CD4-positive, CD25-positive, alpha-beta regulatory T cell (primary cell): Measurements from ENCODE around the gene ACSL3. TPM values are rescaled to one million over a fixed set of nuclear protein-coding genes. Genes with fewer than 3 reads are reported as not detected.

Source experiments
- ATAC-seq, 2 donors: fragments of 150-1000 bp; cut with Tn5 transposase; one replicate each; pipeline ENCODE4 v1.10.0; 2021; ENCODE audit warnings: low read depth in 2 of 2, moderate number of reproducible peaks in 2 of 2, moderate library complexity in 1 of 2
- DNase-seq, 3 donors: peaks; one replicate each; pipeline versions ENCODE4 v3.0.0 to v3.0.0-alpha.2; 2012 to 2022; ENCODE audit warnings: mixed read lengths in 1 of 3
- H3K27ac ChIP-seq: one replicate; pipeline ENCODE4 v1.7.0; 2013; ENCODE audit warnings: mild to moderate bottlenecking, low read length; ENCODE audit not compliant: insufficient read depth, poor library complexity, severe bottlenecking
- H3K27me3 ChIP-seq: one replicate; pipeline ENCODE4 v1.7.0; 2013; ENCODE audit warnings: low read length; ENCODE audit not compliant: control insufficient read depth, insufficient read depth
- H3K36me3 ChIP-seq: one replicate; pipeline ENCODE4 v1.7.0; 2013; ENCODE audit warnings: mild to moderate bottlenecking, low read length, moderate library complexity; ENCODE audit not compliant: control insufficient read depth, insufficient read depth
- H3K4me1 ChIP-seq: 2 replicates; pipeline ENCODE4 v1.7.0; 2013; ENCODE audit warnings: mild to moderate bottlenecking, low read length; ENCODE audit not compliant: insufficient read depth, control insufficient read depth, poor library complexity, severe bottlenecking
- H3K4me3 ChIP-seq: one replicate; pipeline ENCODE4 v1.7.0; 2013; ENCODE audit warnings: low read depth, mild to moderate bottlenecking, low read length, moderate library complexity
- H3K9me3 ChIP-seq, 2 experiments: 1 replicate in 1 of 2; 2 replicates in 1 of 2; pipeline ENCODE4 v1.7.0; 2013; ENCODE audit warnings: low read length in 2 of 2, mild to moderate bottlenecking in 1 of 2, moderate library complexity in 1 of 2; ENCODE audit not compliant: control insufficient read depth in 2 of 2
- H3K27ac Mint-ChIP-seq, 3 donors: one replicate each; pipeline ENCODE4 v1.8.0; 2020 to 2022; ENCODE audit warnings: mild to moderate bottlenecking in 3 of 3, mixed read lengths in 3 of 3, moderate library complexity in 2 of 3
- H3K27me3 Mint-ChIP-seq: one replicate; pipeline ENCODE4 v1.8.0; 2022; ENCODE audit warnings: mild to moderate bottlenecking, mixed read lengths
- H3K36me3 Mint-ChIP-seq: one replicate; pipeline ENCODE4 v1.8.0; 2020; ENCODE audit warnings: mixed read lengths
- H3K4me1 Mint-ChIP-seq, 4 donors: one replicate each; pipeline ENCODE4 v1.8.0; 2020 to 2022; ENCODE audit warnings: mixed read lengths in 4 of 4, mild to moderate bottlenecking in 1 of 4
- H3K4me3 Mint-ChIP-seq, 4 donors: one replicate each; pipeline ENCODE4 v1.8.0; 2020 to 2022; ENCODE audit warnings: mild to moderate bottlenecking in 4 of 4, mixed read lengths in 4 of 4, moderate library complexity in 3 of 4
- H3K9me3 Mint-ChIP-seq, 7 donors: one replicate each; pipeline ENCODE4 v1.8.0; 2020 to 2022; ENCODE audit warnings: mixed read lengths in 7 of 7, mild to moderate bottlenecking in 3 of 7, moderate library complexity in 2 of 7
- polyA plus RNA-seq, 4 donors: library from polyadenylated mRNA; unstranded; fragments of 300-500 nt; fragmentation: Illumina TruSeq; gene quantifications; one replicate each; pipeline ENCODE4 v1.2.3, GENCODE V29; 2021
- total RNA-seq: library from RNA; stranded (reverse); gene quantifications from one replicate; pipeline ENCODE4 v1.2.3, GENCODE V29; 2022

The ACSL3 gene
- total and polyA plus RNA-seq, 5 donors from 2014 or later = 20.1 to 60.0 (median 30.3) TPM

- Histone ChIP-seq H3K9me3 (no peaks in the 10 kb centered on the region), H3K36me3 (no peaks in the 10 kb centered on the region), H3K4me3 (no peak overlapping the region), H3K27me3 (no peaks in the 10 kb centered on the region), H3K4me1 (no peaks in the 10 kb centered on the region), H3K27ac (no peak overlapping the region)
- no peak for DNase-seq
- Mint-ChIP-seq H3K27me3 (no peaks in the 10 kb centered on the region), H3K4me1 (peaks cover 20 to 46% (median 41%) of the 10 kb centered on the region in 4 donors), H3K9me3 (no peaks in the 10 kb centered on the region), H3K4me3 (peak overlapping the region in 1 of 4 donors; percentile 16), H3K36me3 (no peaks in the 10 kb centered on the region), H3K27ac (no peak overlapping the region)
- ATAC-seq = no peak
These were observed 16.9 kb downstream of the ACSL3 start for GRCh38 chr2:222877556-222878300.

GRCh38 chr2:222878301-222878876 is 17.6 kb downstream of the ACSL3 start:
- no peaks in the 10 kb centered on the region for H3K9me3 Mint-ChIP-seq
- no peak overlapping the region for H3K4me3 Mint-ChIP-seq
- no peak for DNase-seq
- Histone ChIP-seq H3K27me3 (no peaks in the 10 kb centered on the region), H3K4me3 (no peak overlapping the region), H3K9me3 (no peaks in the 10 kb centered on the region), H3K36me3 (no peaks in the 10 kb centered on the region), H3K27ac (no peak overlapping the region), H3K4me1 (no peaks in the 10 kb centered on the region)
- H3K36me3 Mint-ChIP-seq = no peaks in the 10 kb centered on the region
- ATAC-seq = no peak
- H3K4me1 Mint-ChIP-seq = peaks cover 20 to 49% (median 41%) of the 10 kb centered on the region in 4 donors
- H3K27ac Mint-ChIP-seq = no peak overlapping the region
- H3K27me3 Mint-ChIP-seq = no peaks in the 10 kb centered on the region

GRCh38 chr2:222878877-222879603 is 18.2 kb downstream of the ACSL3 start:
- no peak for ATAC-seq
- H3K4me1 Mint-ChIP-seq = peaks cover 26 to 55% (median 44%) of the 10 kb centered on the region in 4 donors
- DNase-seq = no peak

GRCh38 chr2:222879604-222879933 is 18.7 kb downstream of the ACSL3 start:
- no peak overlapping the region for H3K27ac ChIP-seq
- H3K9me3 Mint-ChIP-seq = no peaks in the 10 kb centered on the region
- H3K4me3 ChIP-seq = no peak overlapping the region
- H3K27me3 ChIP-seq = no peaks in the 10 kb centered on the region
- DNase-seq (no peak), ATAC-seq (no peak)
- H3K4me1 ChIP-seq = no peaks in the 10 kb centered on the region
- no peaks in the 10 kb centered on the region for H3K27me3 Mint-ChIP-seq
- H3K36me3 ChIP-seq = no peaks in the 10 kb centered on the region
- H3K36me3 Mint-ChIP-seq = no peaks in the 10 kb centered on the region
- H3K4me1 Mint-ChIP-seq = peaks cover 26 to 57% (median 44%) of the 10 kb centered on the region in 4 donors
- H3K27ac Mint-ChIP-seq = no peak overlapping the region
- no peak overlapping the region for H3K4me3 Mint-ChIP-seq
- H3K9me3 ChIP-seq = no peaks in the 10 kb centered on the region

More at GRCh38 chr2:222878877-222879603, 18.2 kb downstream of the ACSL3 start:
- no peaks in the 10 kb centered on the region for H3K36me3 Mint-ChIP-seq
- H3K4me3 Mint-ChIP-seq = no peak overlapping the region
- H3K36me3 ChIP-seq = no peaks in the 10 kb centered on the region
- no peak overlapping the region for H3K27ac Mint-ChIP-seq
- H3K4me1 ChIP-seq = no peaks in the 10 kb centered on the region
- H3K27ac ChIP-seq = no peak overlapping the region
- no peaks in the 10 kb centered on the region for H3K9me3 Mint-ChIP-seq
- no peaks in the 10 kb centered on the region for H3K27me3 Mint-ChIP-seq
- no peaks in the 10 kb centered on the region for H3K9me3 ChIP-seq
- no peak overlapping the region for H3K4me3 ChIP-seq
- H3K27me3 ChIP-seq = no peaks in the 10 kb centered on the region

GRCh38 chr2:222882484-222882928 is 21.7 kb downstream of the ACSL3 start:
- Mint-ChIP-seq H3K9me3 (no peaks in the 10 kb centered on the region), H3K27me3 (no peaks in the 10 kb centered on the region), H3K4me1 (peaks cover 18 to 48% (median 40%) of the 10 kb centered on the region in 4 donors), H3K27ac (no peak overlapping the region), H3K4me3 (no peak overlapping the region), H3K36me3 (no peaks in the 10 kb centered on the region)
- no peak overlapping the region for H3K4me3 ChIP-seq
- H3K27me3 ChIP-seq = no peaks in the 10 kb centered on the region
- no peak for DNase-seq
- no peaks in the 10 kb centered on the region for H3K9me3 ChIP-seq
- H3K27ac ChIP-seq = no peak overlapping the region
- no peaks in the 10 kb centered on the region for H3K36me3 ChIP-seq
- no peaks in the 10 kb centered on the region for H3K4me1 ChIP-seq
- no peak for ATAC-seq

- no peaks in the 10 kb centered on the region for H3K4me1 ChIP-seq
- no peaks in the 10 kb centered on the region for H3K27me3 ChIP-seq
- no peak overlapping the region for H3K4me3 Mint-ChIP-seq
- no peak overlapping the region for H3K27ac Mint-ChIP-seq
- no peak for DNase-seq
- no peak for ATAC-seq
- H3K4me1 Mint-ChIP-seq = peaks cover 17 to 50% (median 36%) of the 10 kb centered on the region in 4 donors
- H3K27me3 Mint-ChIP-seq = no peaks in the 10 kb centered on the region
- H3K27ac ChIP-seq = no peak overlapping the region
- H3K36me3 ChIP-seq = no peaks in the 10 kb centered on the region
- no peaks in the 10 kb centered on the region for H3K9me3 ChIP-seq
- H3K4me3 ChIP-seq = no peak overlapping the region
- peaks cover 4% of the 10 kb centered on the region for H3K36me3 Mint-ChIP-seq
- no peaks in the 10 kb centered on the region for H3K9me3 Mint-ChIP-seq
These were observed 22.6 kb downstream of the ACSL3 start for GRCh38 chr2:222883420-222883819.

- Mint-ChIP-seq H3K36me3 (peaks cover 4% of the 10 kb centered on the region), H3K9me3 (no peaks in the 10 kb centered on the region), H3K4me3 (no peak overlapping the region), H3K4me1 (peaks cover 17 to 48% (median 32%) of the 10 kb centered on the region in 4 donors), H3K27me3 (no peaks in the 10 kb centered on the region), H3K27ac (peak overlapping the region in 1 of 3 donors; percentile 44)
- H3K27ac ChIP-seq = no peak overlapping the region
- DNase-seq (no peak), ATAC-seq (no peak)
- H3K4me1 ChIP-seq = no peaks in the 10 kb centered on the region
- H3K9me3 ChIP-seq = no peaks in the 10 kb centered on the region
- H3K36me3 ChIP-seq = no peaks in the 10 kb centered on the region
- H3K27me3 ChIP-seq = no peaks in the 10 kb centered on the region
- no peak overlapping the region for H3K4me3 ChIP-seq
These were observed 23.4 kb downstream of the ACSL3 start for GRCh38 chr2:222884114-222884771.
